ENCODE measurements around the gene TGFBR1. TPM values are rescaled to one million over a fixed set of nuclear protein-coding genes. Genes with fewer than 3 reads are reported as not detected.

The TGFBR1 gene
- total RNA-seq, 2 donors from 2014 or later, result 74.8 to 75.6 TPM

DNA sequence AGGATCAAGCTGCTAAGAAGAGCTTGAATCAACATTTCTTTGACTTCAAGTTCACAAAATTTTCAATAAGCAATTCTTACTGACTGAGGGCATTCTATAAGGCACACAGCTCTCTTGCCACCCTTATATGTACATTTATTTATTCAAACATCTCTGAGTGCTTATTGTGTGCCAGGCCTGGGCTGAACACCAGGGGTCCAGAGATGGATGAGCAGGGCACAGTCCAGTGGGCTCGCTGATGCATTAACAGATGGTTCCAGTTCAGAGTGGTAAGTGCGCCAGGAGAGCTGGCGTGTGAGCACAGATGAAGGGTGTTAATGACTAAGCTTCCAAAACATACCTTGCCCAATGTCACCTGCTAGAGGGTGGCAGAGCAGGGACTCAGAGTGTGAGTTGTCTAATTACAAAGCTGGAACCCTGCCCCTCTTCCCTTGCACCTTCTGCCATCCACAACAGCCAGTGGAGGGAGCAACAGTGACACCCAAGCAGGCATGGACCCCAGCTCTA is 92.3 kb downstream of the TGFBR1 start:
- Mint-ChIP-seq H3K4me3 (no peak overlapping the region), H3K27me3 (ENCODE audit: insufficient read depth) (no peaks in the 10 kb centered on the region), H3K27ac (no peak overlapping the region), H3K4me1 (peaks cover 9% of the 10 kb centered on the region), H3K9me3 (no peaks in the 10 kb centered on the region), H3K36me3 (ENCODE audit: low read depth) (no peaks in the 10 kb centered on the region)
- no peak overlapping the region for H3K4me3 ChIP-seq (ENCODE audit: low read length)
- TF ChIP-seq, protein P1, sequence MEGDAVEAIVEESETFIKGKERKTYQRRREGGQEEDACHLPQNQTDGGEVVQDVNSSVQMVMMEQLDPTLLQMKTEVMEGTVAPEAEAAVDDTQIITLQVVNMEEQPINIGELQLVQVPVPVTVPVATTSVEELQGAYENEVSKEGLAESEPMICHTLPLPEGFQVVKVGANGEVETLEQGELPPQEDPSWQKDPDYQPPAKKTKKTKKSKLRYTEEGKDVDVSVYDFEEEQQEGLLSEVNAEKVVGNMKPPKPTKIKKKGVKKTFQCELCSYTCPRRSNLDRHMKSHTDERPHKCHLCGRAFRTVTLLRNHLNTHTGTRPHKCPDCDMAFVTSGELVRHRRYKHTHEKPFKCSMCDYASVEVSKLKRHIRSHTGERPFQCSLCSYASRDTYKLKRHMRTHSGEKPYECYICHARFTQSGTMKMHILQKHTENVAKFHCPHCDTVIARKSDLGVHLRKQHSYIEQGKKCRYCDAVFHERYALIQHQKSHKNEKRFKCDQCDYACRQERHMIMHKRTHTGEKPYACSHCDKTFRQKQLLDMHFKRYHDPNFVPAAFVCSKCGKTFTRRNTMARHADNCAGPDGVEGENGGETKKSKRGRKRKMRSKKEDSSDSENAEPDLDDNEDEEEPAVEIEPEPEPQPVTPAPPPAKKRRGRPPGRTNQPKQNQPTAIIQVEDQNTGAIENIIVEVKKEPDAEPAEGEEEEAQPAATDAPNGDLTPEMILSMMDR (conservative IDR thresholded peaks at IDR 0.05), result peak; percentile 32
- DNase-seq, result no peak
- H3K9ac ChIP-seq (ENCODE audit: extremely low read depth, low read length, poor library complexity, severe bottlenecking), result no peak overlapping the region
- H3K36me3 ChIP-seq (ENCODE audit: control insufficient read depth, insufficient read depth, low read length), result no peaks in the 10 kb centered on the region
- H3K27me3 ChIP-seq (ENCODE audit: control insufficient read depth, insufficient read depth, low read length, poor library complexity, severe bottlenecking), result no peaks in the 10 kb centered on the region
- no peaks in the 10 kb centered on the region for H3K9me3 ChIP-seq (ENCODE audit: control insufficient read depth, low read length)
- 90 to 94% methylated on average over 3 of the region's 3 CpGs for WGBS, 2 experiments (ENCODE audit: insufficient coverage in 1 of 2, insufficient read length in 1 of 2)
- no peak overlapping the region for H3K27ac ChIP-seq (ENCODE audit: low read depth, low read length)
- no peaks in the 10 kb centered on the region for H3K4me1 ChIP-seq (ENCODE audit: control insufficient read depth, insufficient read depth, low read length)

DNA sequence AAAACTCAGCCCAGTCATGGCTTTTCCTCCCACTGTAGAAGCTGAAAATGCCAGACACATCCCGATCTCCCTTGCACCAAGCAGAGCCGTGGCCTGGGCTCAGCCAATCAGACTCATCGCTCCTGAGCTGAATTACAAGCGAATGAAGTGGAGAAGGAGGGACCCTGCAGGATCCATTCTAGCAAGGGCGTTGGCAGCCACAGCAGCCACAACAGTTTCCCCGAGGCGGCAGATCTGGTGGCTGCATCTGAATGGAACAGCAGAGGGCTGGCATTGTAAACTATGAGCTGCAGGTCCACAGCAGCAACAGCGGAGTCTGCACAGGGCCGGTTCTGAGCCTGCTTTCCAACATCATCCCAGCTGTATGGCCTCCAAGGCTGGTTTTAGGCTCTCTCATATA is 93.1 kb downstream of the TGFBR1 start:
- TF ChIP-seq, protein P1 (conservative IDR thresholded peaks at IDR 0.05), result no peak
- Histone ChIP-seq H3K4me3 (ENCODE audit: low read length) (no peak overlapping the region), H3K27me3 (ENCODE audit: control insufficient read depth, insufficient read depth, low read length, poor library complexity, severe bottlenecking) (no peaks in the 10 kb centered on the region), H3K9me3 (ENCODE audit: control insufficient read depth, low read length) (no peaks in the 10 kb centered on the region), H3K9ac (ENCODE audit: extremely low read depth, low read length, poor library complexity, severe bottlenecking) (no peak overlapping the region), H3K4me1 (ENCODE audit: control insufficient read depth, insufficient read depth, low read length) (no peaks in the 10 kb centered on the region), H3K27ac (ENCODE audit: low read depth, low read length) (no peak overlapping the region), H3K36me3 (ENCODE audit: control insufficient read depth, insufficient read depth, low read length) (no peaks in the 10 kb centered on the region)
- H3K27ac Mint-ChIP-seq, result no peak overlapping the region
- no peaks in the 10 kb centered on the region for H3K27me3 Mint-ChIP-seq (ENCODE audit: insufficient read depth)
- no peak overlapping the region for H3K4me3 Mint-ChIP-seq
- H3K4me1 Mint-ChIP-seq, result peaks cover 9% of the 10 kb centered on the region
- 65 to 78% methylated on average over 4 to 9 of the region's 9 CpGs for WGBS, 2 experiments (ENCODE audit: insufficient coverage in 1 of 2, insufficient read length in 1 of 2)
- peak; percentile 63 for DNase-seq
- no peaks in the 10 kb centered on the region for H3K9me3 Mint-ChIP-seq
- no peaks in the 10 kb centered on the region for H3K36me3 Mint-ChIP-seq (ENCODE audit: low read depth)

DNA sequence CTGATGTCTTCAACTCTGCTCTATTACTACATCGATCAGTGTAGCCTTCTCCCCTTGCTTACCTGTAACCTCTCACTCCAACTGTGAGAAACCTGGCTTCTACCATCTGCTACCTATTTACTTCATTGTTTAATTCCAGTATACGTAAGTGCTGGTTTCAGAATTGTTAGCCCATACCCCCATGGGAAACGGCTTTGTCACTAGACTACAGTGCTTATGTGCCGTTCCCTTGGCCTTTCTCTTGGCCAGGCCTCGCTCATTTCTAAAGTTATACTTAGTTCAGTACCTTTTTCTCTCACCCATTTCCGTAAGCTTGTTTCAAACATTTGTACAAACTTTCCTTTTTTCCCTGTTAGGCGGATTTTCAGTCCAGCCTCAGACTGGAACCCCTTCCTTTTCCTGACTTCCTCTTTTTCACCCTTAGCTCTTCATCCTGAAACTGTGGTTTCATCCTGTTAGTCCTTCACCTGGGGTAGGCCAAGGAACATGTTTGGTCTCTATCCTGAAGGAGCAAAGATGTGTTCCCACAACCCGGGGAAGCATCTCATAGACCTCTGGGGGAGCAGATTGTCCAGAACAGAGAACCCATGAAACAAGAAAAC is 95.1 kb downstream of the TGFBR1 start:
- H3K4me3 ChIP-seq (ENCODE audit: low read length), result no peak overlapping the region
- Mint-ChIP-seq H3K27ac (no peak overlapping the region), H3K9me3 (no peaks in the 10 kb centered on the region), H3K27me3 (ENCODE audit: insufficient read depth) (no peaks in the 10 kb centered on the region), H3K36me3 (ENCODE audit: low read depth) (no peaks in the 10 kb centered on the region), H3K4me1 (peaks cover 9% of the 10 kb centered on the region), H3K4me3 (no peak overlapping the region)
- H3K36me3 ChIP-seq (ENCODE audit: control insufficient read depth, insufficient read depth, low read length), result no peaks in the 10 kb centered on the region
- no peak overlapping the region for H3K9ac ChIP-seq (ENCODE audit: extremely low read depth, low read length, poor library complexity, severe bottlenecking)
- WGBS, 2 experiments (ENCODE audit: insufficient coverage in 1 of 2, insufficient read length in 1 of 2), result 86 to 87% methylated on average over 7 to 8 of the region's 8 CpGs
- H3K9me3 ChIP-seq (ENCODE audit: control insufficient read depth, low read length), result no peaks in the 10 kb centered on the region
- TF ChIP-seq, protein P1 (conservative IDR thresholded peaks at IDR 0.05), result no peak
- H3K4me1 ChIP-seq (ENCODE audit: control insufficient read depth, insufficient read depth, low read length), result no peaks in the 10 kb centered on the region
- H3K27ac ChIP-seq (ENCODE audit: low read depth, low read length), result no peak overlapping the region
- no peak for DNase-seq
- H3K27me3 ChIP-seq (ENCODE audit: control insufficient read depth, insufficient read depth, low read length, poor library complexity, severe bottlenecking), result no peaks in the 10 kb centered on the region

Data from endodermal cell (in vitro differentiated cells).